ENCODE data around the gene ALPK1. TPM values are rescaled to one million over a fixed set of nuclear protein-coding genes. Genes with fewer than 3 reads are reported as not detected.
A peak's percentile ranks its signal among the peaks of the same experiment; 100 is the strongest.

Gene ALPK1
- total RNA-seq, 1 donor from 2014 or later, result 13.7 TPM

DNA sequence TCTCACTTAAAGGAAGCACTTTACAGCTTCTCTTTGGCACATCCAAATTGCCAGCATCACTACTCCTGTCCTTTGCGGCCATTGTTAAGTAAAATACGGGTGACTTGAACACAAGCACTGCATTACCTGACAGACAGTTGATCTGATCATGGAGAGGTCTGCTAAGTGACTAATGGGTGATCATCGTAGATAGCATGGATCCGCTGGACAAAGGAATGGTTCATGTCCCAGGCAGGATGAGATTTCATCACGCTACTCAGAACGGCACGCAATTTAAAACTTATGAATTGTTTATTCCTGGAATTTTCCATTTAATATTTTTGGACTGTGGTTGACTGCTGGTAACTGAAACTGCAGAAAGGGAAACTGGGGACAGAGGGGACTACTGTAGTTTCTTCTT, 124.7 kb downstream of the ALPK1 start:
- DNase-seq (ENCODE audit: low read depth) (no peak), FAIRE-seq (peak; percentile 50)
- Histone ChIP-seq H3K27me3 (ENCODE audit: control insufficient read depth, insufficient read depth, low read length) (no peaks in the 10 kb centered on the region), H3K36me3 (ENCODE audit: control insufficient read depth, insufficient read depth, low read length) (peaks cover 1% of the 10 kb centered on the region), H3K4me3 (ENCODE audit: low read depth, low read length) (no peak overlapping the region)
- TF ChIP-seq, protein P1, sequence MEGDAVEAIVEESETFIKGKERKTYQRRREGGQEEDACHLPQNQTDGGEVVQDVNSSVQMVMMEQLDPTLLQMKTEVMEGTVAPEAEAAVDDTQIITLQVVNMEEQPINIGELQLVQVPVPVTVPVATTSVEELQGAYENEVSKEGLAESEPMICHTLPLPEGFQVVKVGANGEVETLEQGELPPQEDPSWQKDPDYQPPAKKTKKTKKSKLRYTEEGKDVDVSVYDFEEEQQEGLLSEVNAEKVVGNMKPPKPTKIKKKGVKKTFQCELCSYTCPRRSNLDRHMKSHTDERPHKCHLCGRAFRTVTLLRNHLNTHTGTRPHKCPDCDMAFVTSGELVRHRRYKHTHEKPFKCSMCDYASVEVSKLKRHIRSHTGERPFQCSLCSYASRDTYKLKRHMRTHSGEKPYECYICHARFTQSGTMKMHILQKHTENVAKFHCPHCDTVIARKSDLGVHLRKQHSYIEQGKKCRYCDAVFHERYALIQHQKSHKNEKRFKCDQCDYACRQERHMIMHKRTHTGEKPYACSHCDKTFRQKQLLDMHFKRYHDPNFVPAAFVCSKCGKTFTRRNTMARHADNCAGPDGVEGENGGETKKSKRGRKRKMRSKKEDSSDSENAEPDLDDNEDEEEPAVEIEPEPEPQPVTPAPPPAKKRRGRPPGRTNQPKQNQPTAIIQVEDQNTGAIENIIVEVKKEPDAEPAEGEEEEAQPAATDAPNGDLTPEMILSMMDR (IDR thresholded peaks at IDR 0.05; ENCODE audit: insufficient read depth, low read length, severe bottlenecking), result no peak

DNA sequence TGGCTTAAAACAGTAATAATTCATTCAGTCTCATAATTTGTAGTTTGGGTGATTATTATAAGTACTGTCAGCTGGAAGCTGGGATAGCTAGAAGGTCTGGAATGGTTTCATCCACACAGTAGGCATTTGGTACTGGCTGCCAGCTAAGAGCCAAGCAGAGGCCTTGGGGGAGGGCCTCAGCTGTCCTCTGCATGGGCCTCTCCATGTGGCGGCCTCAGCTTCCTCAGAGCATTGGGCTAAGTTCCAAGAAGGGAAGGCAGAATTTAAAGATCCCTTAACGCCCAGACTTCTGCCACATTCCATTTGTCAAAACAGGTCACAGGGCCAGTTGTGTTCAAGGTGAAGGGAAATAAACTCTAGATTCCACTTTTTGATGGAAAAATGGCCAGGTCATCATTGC, 125.5 kb downstream of the ALPK1 start:
- no peaks in the 10 kb centered on the region for H3K27me3 ChIP-seq (ENCODE audit: control insufficient read depth, insufficient read depth, low read length)
- DNase-seq (ENCODE audit: low read depth) (no peak), FAIRE-seq (no peak)
- H3K36me3 ChIP-seq (ENCODE audit: control insufficient read depth, insufficient read depth, low read length), result peaks cover 1% of the 10 kb centered on the region
- TF ChIP-seq, protein P1 (IDR thresholded peaks at IDR 0.05; ENCODE audit: insufficient read depth, low read length, severe bottlenecking), result no peak
- H3K4me3 ChIP-seq (ENCODE audit: low read depth, low read length), result no peak overlapping the region

DNA sequence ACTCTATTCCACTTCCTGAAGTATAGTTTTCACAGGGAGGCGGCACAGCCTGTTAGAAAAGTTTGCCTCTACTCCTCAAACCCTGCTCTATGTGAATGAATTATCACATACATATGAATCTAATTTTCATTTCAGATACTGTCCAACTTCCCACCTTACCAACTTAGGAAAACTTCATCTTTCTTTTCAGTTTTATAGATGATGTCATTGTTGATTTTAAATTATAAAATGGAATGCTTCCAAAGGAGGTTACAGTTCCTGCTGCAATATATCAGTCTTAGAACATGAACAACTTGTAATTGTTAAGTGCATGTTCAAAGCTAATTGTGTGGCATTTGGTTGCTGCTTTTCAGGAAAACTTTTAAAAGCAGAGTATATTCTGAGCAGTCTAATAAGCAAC, 126.4 kb downstream of the ALPK1 start:
- Histone ChIP-seq H3K27me3 (ENCODE audit: control insufficient read depth, insufficient read depth, low read length) (no peaks in the 10 kb centered on the region), H3K4me3 (ENCODE audit: low read depth, low read length) (no peak overlapping the region), H3K36me3 (ENCODE audit: control insufficient read depth, insufficient read depth, low read length) (peaks cover 1% of the 10 kb centered on the region)
- DNase-seq (ENCODE audit: low read depth) (no peak), FAIRE-seq (no peak)
- TF ChIP-seq, protein P1 (IDR thresholded peaks at IDR 0.05; ENCODE audit: insufficient read depth, low read length, severe bottlenecking), result no peak

DNA sequence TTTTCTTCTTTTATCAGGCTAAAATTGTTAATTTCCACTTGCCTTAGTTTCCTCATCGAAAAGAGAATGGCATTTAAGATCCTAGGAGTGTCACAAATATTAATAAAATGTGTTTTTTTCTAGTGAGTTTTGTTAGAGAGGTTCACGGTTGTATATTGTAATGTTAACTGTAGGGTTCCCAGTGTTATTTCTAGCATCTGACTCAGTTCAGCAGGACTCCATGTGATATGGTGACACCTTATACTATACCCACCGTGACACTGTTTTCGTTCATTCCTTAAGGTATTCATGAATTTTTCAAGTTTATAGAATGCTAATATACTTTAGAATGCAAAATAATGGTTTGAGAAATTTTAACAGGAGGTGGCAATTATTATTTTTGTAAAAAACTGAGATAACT, 128.7 kb downstream of the ALPK1 start:
- Histone ChIP-seq H3K4me3 (ENCODE audit: low read depth, low read length) (no peak overlapping the region), H3K27me3 (ENCODE audit: control insufficient read depth, insufficient read depth, low read length) (no peaks in the 10 kb centered on the region), H3K36me3 (ENCODE audit: control insufficient read depth, insufficient read depth, low read length) (peaks cover 3% of the 10 kb centered on the region)
- DNase-seq (ENCODE audit: low read depth) (no peak), FAIRE-seq (no peak)
- TF ChIP-seq, protein P1 (IDR thresholded peaks at IDR 0.05; ENCODE audit: insufficient read depth, low read length, severe bottlenecking), result no peak

DNA sequence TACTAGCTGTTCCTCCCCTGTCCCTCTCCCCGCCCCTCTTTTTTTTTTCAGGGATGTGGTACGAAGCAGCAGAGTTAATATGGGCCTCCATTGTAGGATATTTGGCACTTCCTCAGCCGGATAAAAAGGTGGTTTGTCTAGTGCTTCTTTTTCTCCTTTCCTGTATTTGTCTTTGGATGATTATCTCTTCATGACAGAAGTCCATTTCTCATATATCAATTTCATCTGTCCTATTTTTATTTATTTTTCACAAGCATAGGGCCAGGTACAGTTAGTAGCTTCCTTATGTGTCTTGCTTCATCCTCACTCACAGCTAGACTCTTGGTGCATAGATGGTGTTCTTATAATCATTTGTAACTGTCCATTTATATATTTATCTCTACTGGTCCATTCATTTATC, 129.2 kb downstream of the ALPK1 start:
- Histone ChIP-seq H3K27me3 (ENCODE audit: control insufficient read depth, insufficient read depth, low read length) (no peaks in the 10 kb centered on the region), H3K36me3 (ENCODE audit: control insufficient read depth, insufficient read depth, low read length) (peaks cover 3% of the 10 kb centered on the region), H3K4me3 (ENCODE audit: low read depth, low read length) (no peak overlapping the region)
- TF ChIP-seq, protein P1 (IDR thresholded peaks at IDR 0.05; ENCODE audit: insufficient read depth, low read length, severe bottlenecking), result no peak
- DNase-seq (ENCODE audit: low read depth) (no peak), FAIRE-seq (no peak)

DNA sequence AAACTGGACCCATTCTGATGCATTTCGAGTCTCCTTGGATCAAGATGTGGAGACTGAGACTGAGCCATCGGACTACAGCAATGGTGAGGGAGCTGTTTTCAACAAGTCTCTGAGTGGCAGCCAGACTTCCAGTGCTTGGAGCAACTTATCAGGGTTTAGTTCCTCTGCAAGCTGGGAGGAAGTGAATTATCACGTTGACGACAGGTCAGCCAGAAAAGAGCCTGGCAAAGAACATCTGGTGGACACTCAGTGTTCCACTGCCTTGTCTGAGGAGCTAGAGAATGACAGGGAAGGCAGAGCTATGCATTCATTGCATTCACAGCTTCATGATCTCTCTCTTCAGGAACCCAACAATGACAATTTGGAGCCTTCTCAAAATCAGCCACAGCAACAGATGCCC, 134.0 kb downstream of the ALPK1 start:
- TF ChIP-seq, protein P1 (IDR thresholded peaks at IDR 0.05; ENCODE audit: insufficient read depth, low read length, severe bottlenecking), result no peak
- no peak overlapping the region for H3K4me3 ChIP-seq (ENCODE audit: low read depth, low read length)
- no peaks in the 10 kb centered on the region for H3K27me3 ChIP-seq (ENCODE audit: control insufficient read depth, insufficient read depth, low read length)
- peak; percentile 89 for FAIRE-seq
- DNase-seq (ENCODE audit: low read depth), result no peak
- peaks cover 2% of the 10 kb centered on the region for H3K36me3 ChIP-seq (ENCODE audit: control insufficient read depth, insufficient read depth, low read length)
